HFF-Myc (cell line): ENCODE results near the gene PSMB11.

Experiments
- DNase-seq: peaks from one replicate; pipeline ENCODE4 v3.0.0-alpha.2; 2011; ENCODE audit warnings: low read depth; ENCODE audit errors: extremely low read depth
- H3K4me3 ChIP-seq: replicated peaks from 2 replicates; pipeline ENCODE4 v1.5.1; 2011; ENCODE audit warnings: low read depth, mild to moderate bottlenecking, control low read depth, low read length
- TF ChIP-seq, protein P1 (sequence below): IDR thresholded peaks from 2 replicates; pipeline ENCODE4 v1.5.1; 2012; ENCODE audit warnings: mild to moderate bottlenecking, low read depth, low read length, control low read depth; ENCODE audit errors: missing control alignments

PSMB11 gene

DNA sequence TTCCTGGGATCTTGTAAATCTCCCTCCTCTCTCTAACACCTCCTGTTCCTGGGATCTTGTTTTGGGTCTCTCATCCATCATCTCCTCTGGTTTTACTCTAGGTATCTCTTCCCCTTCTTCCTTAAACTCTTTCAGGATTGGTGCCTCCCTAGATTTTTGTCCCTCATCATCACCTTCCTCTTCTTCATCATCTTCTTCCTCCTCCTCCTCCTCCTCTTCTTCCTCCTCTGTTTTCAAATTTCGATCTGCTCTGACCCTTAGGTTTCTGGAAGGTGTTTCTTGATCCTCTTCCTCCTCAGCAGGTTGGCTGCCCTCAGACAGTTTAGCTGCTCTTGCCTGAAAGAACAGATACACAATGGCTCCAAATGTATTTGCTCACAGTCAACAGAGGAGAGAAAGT lies 38.5 kb downstream of the PSMB11 start:
- no peak for DNase-seq
- no peak overlapping the region for H3K4me3 ChIP-seq
- TF ChIP-seq, protein P1, sequence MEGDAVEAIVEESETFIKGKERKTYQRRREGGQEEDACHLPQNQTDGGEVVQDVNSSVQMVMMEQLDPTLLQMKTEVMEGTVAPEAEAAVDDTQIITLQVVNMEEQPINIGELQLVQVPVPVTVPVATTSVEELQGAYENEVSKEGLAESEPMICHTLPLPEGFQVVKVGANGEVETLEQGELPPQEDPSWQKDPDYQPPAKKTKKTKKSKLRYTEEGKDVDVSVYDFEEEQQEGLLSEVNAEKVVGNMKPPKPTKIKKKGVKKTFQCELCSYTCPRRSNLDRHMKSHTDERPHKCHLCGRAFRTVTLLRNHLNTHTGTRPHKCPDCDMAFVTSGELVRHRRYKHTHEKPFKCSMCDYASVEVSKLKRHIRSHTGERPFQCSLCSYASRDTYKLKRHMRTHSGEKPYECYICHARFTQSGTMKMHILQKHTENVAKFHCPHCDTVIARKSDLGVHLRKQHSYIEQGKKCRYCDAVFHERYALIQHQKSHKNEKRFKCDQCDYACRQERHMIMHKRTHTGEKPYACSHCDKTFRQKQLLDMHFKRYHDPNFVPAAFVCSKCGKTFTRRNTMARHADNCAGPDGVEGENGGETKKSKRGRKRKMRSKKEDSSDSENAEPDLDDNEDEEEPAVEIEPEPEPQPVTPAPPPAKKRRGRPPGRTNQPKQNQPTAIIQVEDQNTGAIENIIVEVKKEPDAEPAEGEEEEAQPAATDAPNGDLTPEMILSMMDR, result no peak

DNA sequence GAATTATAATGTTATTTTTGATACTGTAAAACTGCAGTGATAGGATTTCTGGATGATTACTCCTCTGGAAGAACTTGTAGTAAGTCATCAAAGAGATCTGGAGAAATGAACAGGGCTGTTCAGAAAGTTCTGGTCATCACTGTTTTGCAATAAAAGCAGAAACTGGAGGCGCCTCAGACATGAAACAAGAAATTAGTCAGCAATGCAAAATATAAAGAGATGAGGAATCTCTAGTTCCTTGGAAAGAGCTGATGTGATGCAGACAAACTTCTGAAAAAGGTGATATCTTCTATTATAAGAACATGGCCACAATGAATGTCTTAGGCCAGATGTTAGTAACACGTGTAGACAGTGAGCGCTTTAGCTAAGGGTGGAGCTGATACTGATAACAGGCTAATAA lies 43.4 kb downstream of the PSMB11 start:
- H3K4me3 ChIP-seq, result no peak overlapping the region
- TF ChIP-seq, protein P1, result no peak
- no peak for DNase-seq

DNA sequence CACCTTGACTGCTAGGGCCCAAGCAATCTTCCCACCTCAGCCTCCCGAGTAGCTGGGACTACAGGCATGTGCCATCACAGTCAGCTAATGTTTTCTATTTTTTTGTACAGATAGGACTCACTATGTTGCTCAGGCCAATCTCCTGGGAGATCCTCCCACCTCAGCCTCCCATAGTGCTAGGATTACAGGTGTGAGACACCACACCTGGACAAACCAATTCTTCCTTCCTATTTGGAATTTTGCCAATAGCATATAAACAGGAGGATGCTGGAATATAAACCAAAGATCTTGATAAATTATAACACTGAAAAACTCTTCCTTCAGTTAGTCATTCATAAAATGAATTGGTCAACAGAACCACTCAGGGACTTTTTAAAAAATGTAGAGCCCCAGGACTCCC lies 44.6 kb downstream of the PSMB11 start:
- no peak for DNase-seq
- TF ChIP-seq, protein P1, result no peak

DNA sequence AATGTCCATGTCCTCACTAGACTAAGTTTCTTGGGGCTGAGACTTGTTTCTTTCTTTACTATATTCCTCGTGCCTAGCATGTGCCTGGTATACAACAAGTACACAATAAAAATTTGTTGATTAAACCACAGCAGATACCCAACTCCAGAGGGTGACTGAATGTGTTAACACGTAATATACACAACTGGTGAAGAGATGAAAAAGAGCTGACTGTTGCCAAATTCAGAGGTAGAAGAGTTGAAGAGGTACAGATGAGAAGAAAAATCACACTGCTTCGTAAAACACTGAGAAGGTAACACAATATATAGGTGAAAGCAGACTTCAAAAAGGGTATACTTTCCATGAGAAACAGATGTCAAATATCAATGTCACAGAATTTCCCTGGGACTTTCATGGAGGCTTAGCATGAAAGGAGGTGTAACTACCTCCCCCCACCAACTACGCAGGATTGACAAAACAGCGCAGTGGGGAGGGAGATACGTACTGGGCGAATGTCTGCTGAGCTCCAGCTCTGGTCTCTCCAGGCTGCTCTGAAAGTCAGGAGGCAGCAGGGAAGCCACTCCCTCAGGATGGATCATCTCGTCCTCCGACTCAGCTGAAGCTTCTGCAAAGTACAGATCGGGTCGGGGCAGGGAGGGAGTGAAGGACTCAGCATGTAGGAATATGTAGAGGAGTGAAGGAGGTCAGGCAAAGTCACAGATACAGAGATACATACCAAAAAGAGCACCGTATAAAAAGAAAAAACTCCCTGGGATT lies 47.7 kb downstream of the PSMB11 start:
- DNase-seq, result no peak
- H3K4me3 ChIP-seq, result no peak overlapping the region
- TF ChIP-seq, protein P1, result no peak

More for the DNA sequence above, 44.6 kb downstream of the PSMB11 start:
- no peak overlapping the region for H3K4me3 ChIP-seq

DNA sequence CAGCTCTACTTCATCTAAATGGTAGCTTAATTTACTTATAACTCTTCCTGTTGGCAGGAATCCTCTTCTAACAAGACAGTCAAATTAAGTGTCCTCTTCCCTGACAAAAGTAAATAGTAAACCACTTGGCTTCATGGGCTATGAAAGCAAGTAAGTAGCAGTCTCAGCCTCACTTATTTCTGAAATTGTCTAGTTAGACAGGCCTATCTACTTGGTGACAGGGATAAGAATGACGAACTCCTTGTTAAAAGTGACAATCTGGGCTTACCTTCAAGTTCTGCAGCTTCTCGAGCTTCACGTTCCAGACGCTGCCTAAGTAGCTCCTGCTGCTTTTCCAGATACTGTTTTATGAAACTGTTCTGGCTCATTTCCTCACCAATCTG lies 48.2 kb downstream of the PSMB11 start:
- TF ChIP-seq, protein P1, result no peak
- no peak for DNase-seq
- H3K4me3 ChIP-seq, result no peak overlapping the region

DNA sequence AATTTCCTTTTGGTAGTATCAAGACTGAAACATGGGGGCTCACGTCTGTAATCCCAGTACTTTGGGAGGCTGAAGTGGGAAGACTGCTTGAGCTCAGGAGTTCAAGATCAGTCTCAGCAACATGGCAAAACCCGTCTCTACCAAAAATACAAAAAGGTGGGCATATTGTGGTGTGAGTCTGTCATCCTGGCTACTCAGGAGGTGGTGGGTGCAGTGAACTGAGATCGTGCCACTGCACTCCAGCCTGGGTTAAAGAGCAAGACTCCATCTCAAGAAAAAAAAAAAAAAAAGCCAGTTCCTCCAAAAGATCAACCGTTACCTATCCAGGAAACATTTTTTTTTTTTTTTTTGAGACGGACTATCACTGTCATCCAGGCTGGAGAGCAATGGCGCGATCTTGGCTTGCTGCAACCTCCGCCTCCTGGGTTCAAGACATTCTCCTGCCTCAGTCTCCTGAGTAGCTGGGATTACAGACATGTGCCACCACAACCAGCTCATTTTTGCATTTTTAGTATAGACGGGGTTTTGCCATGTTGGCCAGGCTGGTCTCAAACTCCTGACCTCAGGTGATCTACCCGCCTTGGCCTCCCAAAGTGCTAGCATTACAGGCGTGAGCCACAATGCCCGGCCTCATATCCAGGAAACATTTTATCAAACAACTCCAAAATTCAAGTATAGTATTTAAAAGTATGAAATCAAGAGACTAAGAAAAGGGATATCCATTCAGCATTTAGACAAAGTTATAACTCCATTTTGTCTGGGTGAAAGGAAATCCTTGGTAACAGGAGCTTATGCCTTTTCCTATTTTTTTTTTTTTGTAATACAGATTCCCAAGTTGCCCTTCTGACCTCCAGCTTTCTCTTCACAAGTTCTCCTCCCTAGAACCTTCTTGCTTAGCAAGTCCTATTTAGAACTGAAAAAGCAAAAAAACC lies 49.5 kb downstream of the PSMB11 start:
- no peak overlapping the region for H3K4me3 ChIP-seq
- TF ChIP-seq, protein P1, result no peak
- no peak for DNase-seq
